Stimulated activated CD4-positive, alpha-beta T cell treated with anti-CD3 and anti-CD28 coated beads, Interleukin-4, amount 100 ng/mL, for 1 hour (primary cell): ENCODE data around the gene PRAMEF9.
"Not testable (repeated sequence)": the region's sequence is repeated elsewhere in the genome, so short reads cannot be mapped to it uniquely, and the experiment has no call there.

Source experiments
- DNase-seq: peaks from one replicate; pipeline ENCODE4 v3.0.0-alpha.2; 2020

Gene PRAMEF9

DNA sequence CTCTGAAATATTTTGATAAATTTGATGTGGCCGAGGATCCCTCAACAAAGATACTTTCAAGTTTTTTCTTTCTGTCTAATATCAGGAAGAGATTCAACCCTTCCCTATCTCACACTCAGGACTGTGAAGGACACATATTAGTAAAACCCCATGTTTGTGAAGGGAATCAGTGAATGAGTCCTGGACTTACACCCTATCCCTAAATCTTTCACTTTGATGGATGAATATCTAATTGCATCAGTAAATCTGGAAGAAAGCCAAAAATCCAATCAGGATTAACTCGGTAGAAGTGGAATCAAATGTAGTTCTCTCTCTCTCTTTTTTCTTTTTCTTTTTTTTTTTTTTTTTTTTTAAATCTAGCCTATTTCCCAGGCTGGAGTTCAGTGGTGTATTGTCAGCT, at the start of gene PRAMEF9:
PRAMEF9 (plus strand) TSS at position 301 of the 400 bp plus-strand sequence. CDS start 3,433 bp downstream, outside the sequence.
- DNase-seq = not testable (repeated sequence)

- DNase-seq = not testable (repeated sequence)
Observed at GRCh38 chr1:13155909-13156308, 15.7 kb upstream of the PRAMEF9 start, which contains the start of gene PRAMEF26. Gene PRAMEF26, minus strand, starts transcription at chr1:13156009. Its CDS starts 2,914 bp downstream, at chr1:13153095.

- DNase-seq = not testable (repeated sequence)
Observed at GRCh38 chr1:13165531-13165930, 6.1 kb upstream of the PRAMEF9 start, which contains the start of gene HNRNPCL4. Gene HNRNPCL4, minus strand, starts transcription at chr1:13165631. Its CDS starts 164 bp downstream, at chr1:13165467.

GRCh38 chr1:13201309-13201708, 29.7 kb downstream of the PRAMEF9 start, which contains the start of gene PRAMEF13:
Gene PRAMEF13, minus strand, starts transcription at chr1:13201409. Its CDS starts 1,820 bp downstream, at chr1:13199589.
- DNase-seq = not testable (repeated sequence)

DNA sequence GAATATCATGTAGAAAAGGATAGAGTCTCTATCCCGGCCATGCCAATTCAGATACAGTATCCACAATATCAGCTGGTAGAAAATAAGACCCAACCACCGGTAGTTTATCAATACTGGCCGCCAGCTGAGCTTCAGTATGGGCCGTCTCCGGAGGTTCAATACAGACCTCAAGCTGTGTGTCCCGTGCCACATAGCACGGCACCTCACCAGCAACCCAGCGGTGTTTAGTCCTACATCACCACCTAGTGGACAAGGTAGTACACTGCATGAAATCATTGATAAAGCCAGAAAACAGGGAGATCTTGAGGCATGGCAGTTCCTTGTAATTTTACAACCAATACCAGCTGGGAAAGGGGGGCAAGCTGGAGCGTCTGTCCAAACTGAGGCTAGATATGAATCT, 37.1 kb downstream of the PRAMEF9 start:
- DNase-seq = not testable (repeated sequence)

GRCh38 chr1:13216619-13217018, 45.0 kb downstream of the PRAMEF9 start:
- not testable (repeated sequence) for DNase-seq

- DNase-seq = not testable (repeated sequence)
Observed at GRCh38 chr1:13219203-13219602, 47.6 kb downstream of the PRAMEF9 start.

- DNase-seq = not testable (repeated sequence)
Observed at GRCh38 chr1:13222788-13223187, 51.1 kb downstream of the PRAMEF9 start.

GRCh38 chr1:13224480-13225060, 52.9 kb downstream of the PRAMEF9 start:
- no peak for DNase-seq

DNA sequence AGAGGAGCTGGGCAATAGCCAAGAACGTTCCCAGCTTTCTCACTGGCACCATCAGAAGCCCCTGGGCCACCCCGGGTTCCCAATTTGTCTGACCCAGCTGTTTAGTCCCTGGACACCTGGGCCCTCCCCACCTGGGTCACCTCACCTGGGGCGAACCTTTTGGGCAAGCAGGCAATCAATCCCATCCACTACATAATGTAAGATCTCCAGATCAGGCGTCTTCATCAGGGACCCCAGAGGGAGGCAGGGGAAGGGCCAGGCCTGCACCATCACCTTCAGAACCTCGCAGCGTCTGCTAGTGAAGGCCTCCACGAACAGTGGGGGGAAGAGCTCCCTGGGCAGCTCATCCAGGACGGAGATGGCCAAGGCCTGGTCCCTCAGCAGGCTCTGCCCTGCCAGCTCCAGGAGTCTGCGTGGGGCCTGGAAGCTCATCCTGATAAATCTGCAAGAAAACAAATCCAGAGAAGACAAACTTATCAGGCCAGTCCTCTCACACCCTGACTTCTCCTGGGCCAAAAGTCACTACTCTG, 54.1 kb downstream of the PRAMEF9 start, which contains the start of gene PRAMEF18:
PRAMEF18 (minus strand) TSS at position 480 of the 530 bp plus-strand sequence; CDS start at position 432, 48 bp downstream.
- not testable (repeated sequence) for DNase-seq

DNA sequence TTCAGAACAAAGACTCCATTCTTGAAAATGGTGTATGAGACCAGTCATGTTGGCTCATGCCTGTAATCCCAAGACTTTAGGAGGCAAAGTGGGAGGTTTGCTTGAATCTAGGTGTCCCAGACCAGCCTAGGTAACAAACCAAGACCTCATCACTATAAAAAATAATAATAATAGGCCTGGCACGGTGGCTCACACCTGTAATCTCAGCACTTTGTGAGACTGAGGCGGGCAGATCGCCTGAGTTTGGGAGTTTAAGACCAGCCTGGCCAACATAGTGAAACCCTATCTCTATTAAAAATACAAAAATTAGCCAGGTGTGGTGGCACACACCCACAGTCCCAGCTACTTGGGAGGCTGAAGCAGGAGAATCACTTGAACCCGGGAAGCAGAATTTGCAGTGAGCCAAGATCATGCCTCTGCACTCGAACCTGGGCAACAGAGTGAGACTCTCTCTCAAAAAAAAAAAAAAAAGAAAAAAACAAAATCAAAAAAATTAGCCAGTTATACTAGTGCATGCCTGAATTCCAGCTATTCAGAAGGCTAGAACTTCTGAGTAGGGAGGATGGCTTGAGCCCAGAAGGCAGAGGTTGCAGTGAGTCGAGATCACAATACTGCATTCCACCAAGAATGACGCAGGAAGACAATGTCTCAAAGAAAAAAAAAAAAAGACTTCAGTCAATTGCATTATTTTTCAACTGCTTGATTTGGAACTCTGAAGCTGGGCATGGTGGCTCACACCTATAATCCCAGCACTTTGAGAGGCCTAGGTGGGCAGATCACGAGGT, 55.8 kb downstream of the PRAMEF9 start:
- DNase-seq = not testable (repeated sequence)

DNA sequence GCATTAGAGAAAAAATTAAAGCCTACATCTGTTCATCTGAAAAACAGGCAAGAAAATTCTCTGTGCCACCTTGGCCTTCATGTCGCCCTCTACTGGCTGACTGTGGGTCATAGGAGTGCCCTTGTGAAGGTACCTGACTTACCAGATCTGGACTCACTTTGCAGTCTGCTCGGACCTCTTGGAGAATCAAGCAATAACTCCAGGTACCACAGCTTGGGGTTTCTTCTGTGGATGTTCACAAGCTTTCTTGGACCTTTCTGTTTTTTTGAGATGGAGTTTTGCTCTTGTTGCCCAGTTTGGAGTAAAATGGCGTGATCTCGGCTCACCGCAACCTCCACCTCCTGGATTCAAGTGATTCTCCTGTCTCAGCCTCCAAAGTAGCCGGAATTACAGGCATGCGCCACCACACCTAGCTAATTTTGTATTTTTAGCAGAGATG, 56.7 kb downstream of the PRAMEF9 start:
- DNase-seq = peak; percentile 36
